ENCODE results near the gene MAP3K5.

MAP3K5 gene

GRCh38 chr6:136534268-136534667, 258.0 kb downstream of the MAP3K5 start:
- no peak for DNase-seq (ENCODE audit: low spot score)
- in situ Hi-C loops (cut with MboI; ENCODE audit: low pct_unique_long_range_greater_than_20kb, low sequenced_read_pairs, unreplicated experiment): no loop called here
- no peak for TF ChIP-seq CTCF (IDR thresholded peaks at IDR 0.05; ENCODE audit: extremely low read depth, insufficient read depth, missing control alignments)

- no peak for TF ChIP-seq CTCF (IDR thresholded peaks at IDR 0.05; ENCODE audit: extremely low read depth, insufficient read depth, missing control alignments)
- in situ Hi-C loops (cut with MboI; ENCODE audit: low pct_unique_long_range_greater_than_20kb, low sequenced_read_pairs, unreplicated experiment): no loop called here
These were observed 258.8 kb downstream of the MAP3K5 start for GRCh38 chr6:136533487-136533886.

GRCh38 chr6:136532030-136532429, 260.2 kb downstream of the MAP3K5 start:
- TF ChIP-seq CTCF (IDR thresholded peaks at IDR 0.05; ENCODE audit: extremely low read depth, insufficient read depth, missing control alignments): no peak
- in situ Hi-C loops (cut with MboI; ENCODE audit: low pct_unique_long_range_greater_than_20kb, low sequenced_read_pairs, unreplicated experiment): no loop called here
- DNase-seq (ENCODE audit: low spot score): no peak

More at GRCh38 chr6:136533487-136533886, 258.8 kb downstream of the MAP3K5 start:
- no peak for DNase-seq (ENCODE audit: low spot score)

GRCh38 chr6:136529710-136530109, 262.6 kb downstream of the MAP3K5 start:
- DNase-seq (ENCODE audit: low spot score): no peak
- no peak for TF ChIP-seq CTCF (IDR thresholded peaks at IDR 0.05; ENCODE audit: extremely low read depth, insufficient read depth, missing control alignments)
- in situ Hi-C loops (cut with MboI; ENCODE audit: low pct_unique_long_range_greater_than_20kb, low sequenced_read_pairs, unreplicated experiment): no loop called here

DNA sequence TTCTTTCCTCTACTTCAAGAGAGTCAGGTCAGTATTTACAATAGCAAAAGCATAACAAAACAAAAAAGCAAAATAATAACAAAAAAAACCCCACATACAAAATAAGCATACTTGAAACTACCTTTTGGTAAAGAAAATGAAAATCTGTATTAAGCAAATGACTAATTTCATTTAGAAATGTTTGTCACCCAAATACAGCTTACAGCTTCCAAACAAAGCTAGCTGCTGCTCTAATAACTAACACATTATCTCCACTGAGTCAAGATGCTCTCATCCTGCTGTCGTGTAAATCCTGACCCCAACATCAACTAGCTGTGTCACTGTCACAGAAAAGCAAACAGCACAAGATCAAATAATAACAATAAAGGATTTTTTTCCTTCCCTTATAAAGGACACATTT, 263.8 kb downstream of the MAP3K5 start:
- in situ Hi-C loops (cut with MboI; ENCODE audit: low pct_unique_long_range_greater_than_20kb, low sequenced_read_pairs, unreplicated experiment): no loop called here
- TF ChIP-seq CTCF (IDR thresholded peaks at IDR 0.05; ENCODE audit: extremely low read depth, insufficient read depth, missing control alignments): no peak
- DNase-seq (ENCODE audit: low spot score): no peak

DNA sequence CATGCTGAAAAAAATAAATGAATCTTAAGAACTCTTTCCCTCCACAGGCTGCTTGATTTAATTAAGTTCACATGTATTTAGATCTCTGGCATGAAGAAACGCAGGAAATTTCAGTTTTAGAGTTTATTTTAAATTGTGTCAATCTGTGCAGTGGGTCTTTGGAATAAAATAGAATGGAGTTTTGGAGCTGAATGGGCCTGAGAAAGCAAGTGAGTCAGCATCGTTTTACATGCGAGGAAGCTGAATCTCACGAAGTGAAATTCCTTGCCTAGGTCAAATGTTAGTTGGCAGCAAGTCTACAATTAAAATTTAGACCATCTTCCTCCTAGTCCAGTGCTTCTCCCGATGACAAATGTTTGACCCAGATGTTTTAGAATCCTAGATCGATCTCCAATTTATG, 264.4 kb downstream of the MAP3K5 start:
- in situ Hi-C loops (cut with MboI; ENCODE audit: low pct_unique_long_range_greater_than_20kb, low sequenced_read_pairs, unreplicated experiment): no loop called here
- DNase-seq (ENCODE audit: low spot score): no peak
- TF ChIP-seq CTCF (IDR thresholded peaks at IDR 0.05; ENCODE audit: extremely low read depth, insufficient read depth, missing control alignments): no peak

DNA sequence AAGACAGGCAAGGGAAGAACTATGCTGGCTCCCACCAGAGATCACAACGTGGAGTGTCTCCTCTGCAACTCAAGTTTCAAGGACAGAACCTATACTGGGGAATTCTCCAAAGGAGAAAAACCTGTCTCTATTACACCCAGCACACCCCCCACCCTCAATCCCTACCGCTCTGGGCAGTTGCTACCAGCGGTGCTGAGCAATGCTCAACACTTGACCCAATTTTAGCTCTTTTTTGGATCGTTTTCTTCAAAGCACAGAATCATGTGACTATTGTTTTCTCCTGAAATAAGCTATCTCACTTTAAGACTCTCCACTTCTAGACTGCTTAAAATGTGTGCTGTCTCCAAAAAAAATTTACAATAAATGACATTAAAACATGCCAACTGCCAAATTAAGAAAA, 265.3 kb downstream of the MAP3K5 start:
- TF ChIP-seq CTCF (IDR thresholded peaks at IDR 0.05; ENCODE audit: extremely low read depth, insufficient read depth, missing control alignments): no peak
- in situ Hi-C loops (cut with MboI; ENCODE audit: low pct_unique_long_range_greater_than_20kb, low sequenced_read_pairs, unreplicated experiment): no loop called here

More for the DNA sequence above, 265.3 kb downstream of the MAP3K5 start:
- no peak for DNase-seq (ENCODE audit: low spot score)
